ENCODE results near the gene TCTN1. TPM values are rescaled to one million over a fixed set of nuclear protein-coding genes. Genes with fewer than 3 reads are reported as not detected.
"Not testable (repeated sequence)": the region's sequence is repeated elsewhere in the genome, so short reads cannot be mapped to it uniquely, and the experiment has no call there.

The TCTN1 gene
- total RNA-seq, 1 experiment from 2014 or later = 94.0 TPM

- no peak for DNase-seq (ENCODE audit: low spot score)
Observed at GRCh38 chr12:110638796-110639195, 24.9 kb downstream of the TCTN1 start.

DNA sequence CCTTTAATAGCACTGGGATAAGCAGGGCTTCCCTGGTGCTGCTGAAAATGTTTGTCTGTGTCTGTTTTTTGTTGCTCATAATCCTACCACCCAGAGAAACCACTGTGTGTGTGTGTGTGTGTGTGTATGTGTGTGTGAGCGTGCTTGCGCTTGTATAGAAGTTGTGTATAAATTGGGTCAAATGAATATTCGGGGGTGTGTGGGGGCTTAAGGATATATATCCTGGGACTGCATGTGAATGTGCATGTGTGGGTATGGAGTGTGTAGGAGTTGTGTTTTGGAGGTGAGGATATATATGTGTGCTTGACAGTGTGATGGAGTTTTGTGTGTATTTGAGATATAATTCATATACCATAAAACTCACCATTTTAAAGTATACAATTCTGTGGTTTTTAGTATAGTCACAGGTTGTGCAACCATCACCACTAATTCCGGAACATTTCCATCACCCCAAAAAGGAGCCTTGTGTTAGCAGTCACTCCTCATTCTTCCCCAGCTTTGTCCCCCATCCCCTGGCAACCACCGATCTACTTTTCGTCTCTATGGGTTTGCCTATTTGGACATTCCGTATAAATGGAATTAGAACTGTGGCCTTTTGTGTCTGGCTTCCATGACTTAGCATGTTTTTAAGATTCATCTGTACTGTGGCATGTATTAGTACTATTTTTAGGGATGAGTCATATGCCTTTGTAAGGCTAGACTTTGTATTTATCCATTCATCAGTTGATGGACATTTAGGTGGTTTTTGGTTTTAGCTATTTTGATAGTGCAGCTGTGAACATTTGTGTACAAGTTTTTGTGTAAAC, 25.6 kb downstream of the TCTN1 start:
- peak; percentile 50 for DNase-seq (ENCODE audit: low spot score)

GRCh38 chr12:110640275-110641025, 26.5 kb downstream of the TCTN1 start:
- no peak for DNase-seq (ENCODE audit: low spot score)

GRCh38 chr12:110641521-110641920, 27.6 kb downstream of the TCTN1 start:
- DNase-seq (ENCODE audit: low spot score) = no peak

GRCh38 chr12:110647631-110648040, 33.7 kb downstream of the TCTN1 start:
- DNase-seq (ENCODE audit: low spot score) = no peak

DNA sequence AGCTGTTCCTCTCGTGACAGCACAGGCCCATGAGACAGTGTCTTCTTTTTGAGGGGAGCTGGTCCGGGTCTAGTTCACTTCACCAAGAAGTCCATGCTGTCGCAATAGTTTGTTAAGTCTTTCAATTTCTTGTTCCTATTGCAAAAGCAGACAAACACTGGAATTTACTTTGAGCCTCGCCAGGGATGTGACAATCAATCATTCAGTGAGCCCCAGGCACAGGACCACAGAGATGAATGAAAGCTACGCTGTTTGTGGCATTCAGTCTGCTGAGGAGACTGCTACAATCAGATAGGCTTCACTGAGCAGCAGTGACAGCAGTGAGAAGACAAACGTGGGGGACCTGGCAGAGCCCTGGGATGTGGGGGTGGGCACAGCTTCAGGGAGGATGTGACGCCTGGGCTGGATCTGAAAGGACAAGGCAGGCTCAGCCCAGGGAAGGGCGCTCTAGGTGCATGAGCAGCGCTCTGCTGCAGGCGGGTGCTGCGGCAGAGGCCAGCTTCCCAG, 35.5 kb downstream of the TCTN1 start:
- DNase-seq (ENCODE audit: low spot score) = no peak

DNA sequence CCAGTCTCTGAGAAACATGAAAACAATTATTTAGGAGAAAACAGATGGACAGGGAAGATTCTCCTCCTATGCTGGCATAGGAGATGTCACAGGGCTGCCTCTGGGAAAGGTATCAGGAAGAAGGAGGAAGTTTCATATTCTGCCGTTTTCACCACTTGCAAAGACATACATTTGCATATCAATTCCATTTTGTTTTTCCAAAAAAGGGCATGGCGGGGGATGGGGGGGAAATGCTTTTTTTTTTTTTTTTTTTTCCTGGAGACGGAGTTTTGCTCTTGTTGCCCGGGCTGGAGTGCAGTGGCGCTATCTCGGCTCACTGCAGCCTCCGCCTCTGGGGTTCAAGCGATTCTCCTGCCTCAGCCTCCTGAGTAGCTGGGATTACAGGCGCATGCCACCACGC, 40.3 kb downstream of the TCTN1 start:
- not testable (repeated sequence) for DNase-seq (ENCODE audit: low spot score)

DNA sequence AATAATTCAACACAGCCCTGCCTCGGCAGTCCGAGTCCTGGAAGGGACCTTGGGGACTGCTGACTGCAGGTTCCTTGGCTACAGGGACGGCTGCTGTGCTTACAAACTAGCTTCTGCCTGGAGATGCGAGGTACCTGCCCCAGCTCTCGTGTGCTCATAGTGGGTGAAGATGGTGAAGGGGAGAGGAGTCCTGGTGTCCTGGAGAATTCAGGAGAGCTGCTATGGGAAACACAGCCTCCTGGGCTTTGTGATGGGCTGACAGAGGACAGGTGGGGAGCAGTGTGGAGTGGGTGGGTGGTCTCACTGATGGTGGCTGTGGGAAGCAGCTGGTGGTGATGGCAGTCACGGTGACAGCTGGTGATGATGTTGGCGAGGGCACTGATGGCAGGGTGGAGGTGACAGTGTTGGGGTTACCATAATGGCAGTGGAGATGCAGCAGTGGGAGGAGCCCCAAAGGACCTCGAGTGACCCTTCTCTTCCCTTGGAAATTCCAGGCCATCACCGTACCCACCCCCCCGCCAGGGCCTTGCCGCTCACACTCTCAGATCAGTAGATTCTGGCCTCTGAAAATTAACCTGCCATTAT, 42.2 kb downstream of the TCTN1 start:
- DNase-seq (ENCODE audit: low spot score) = no peak

GRCh38 chr12:110657747-110658146, 43.8 kb downstream of the TCTN1 start:
- no peak for DNase-seq (ENCODE audit: low spot score)

DNA sequence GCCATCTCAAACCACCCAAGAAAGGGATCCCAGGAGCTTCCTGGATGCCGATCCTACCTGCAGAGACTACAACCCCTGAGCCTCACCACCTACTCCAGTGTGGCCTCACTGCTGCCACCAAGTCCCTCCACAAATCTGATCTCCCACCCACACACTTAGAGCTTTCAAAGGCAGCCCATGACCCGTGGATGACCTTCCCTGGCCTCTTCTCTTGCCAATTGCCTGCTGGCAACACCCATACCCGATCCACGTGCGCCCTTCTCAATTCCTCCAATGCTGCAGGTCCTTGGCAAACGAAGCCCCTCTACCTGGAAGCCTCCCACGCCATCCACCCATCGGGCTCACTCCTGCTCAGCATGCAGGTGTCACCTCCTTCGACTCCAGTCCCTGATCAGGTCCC, 44.3 kb downstream of the TCTN1 start:
- no peak for DNase-seq (ENCODE audit: low spot score)

DNA sequence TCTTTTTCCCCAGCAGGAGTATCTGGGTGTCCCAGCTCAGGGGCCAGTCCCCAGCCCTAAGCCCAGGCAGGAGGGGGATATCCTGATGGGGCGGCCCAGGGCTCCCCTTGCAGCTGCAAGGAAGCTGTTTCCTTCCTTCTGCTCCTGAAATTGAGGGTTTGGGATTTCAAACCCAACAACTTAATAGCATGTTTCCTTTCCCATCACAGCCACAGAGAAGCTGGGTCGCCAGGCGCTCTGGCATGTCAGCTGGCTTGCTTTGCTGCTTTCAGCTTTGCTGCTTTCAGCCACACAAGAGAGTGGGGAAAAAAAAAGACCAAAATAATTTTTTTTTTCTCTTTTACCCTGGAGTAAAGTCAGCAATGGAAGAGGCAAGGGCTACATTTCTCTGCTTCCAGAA, 44.9 kb downstream of the TCTN1 start:
- DNase-seq (ENCODE audit: low spot score) = no peak

DNA sequence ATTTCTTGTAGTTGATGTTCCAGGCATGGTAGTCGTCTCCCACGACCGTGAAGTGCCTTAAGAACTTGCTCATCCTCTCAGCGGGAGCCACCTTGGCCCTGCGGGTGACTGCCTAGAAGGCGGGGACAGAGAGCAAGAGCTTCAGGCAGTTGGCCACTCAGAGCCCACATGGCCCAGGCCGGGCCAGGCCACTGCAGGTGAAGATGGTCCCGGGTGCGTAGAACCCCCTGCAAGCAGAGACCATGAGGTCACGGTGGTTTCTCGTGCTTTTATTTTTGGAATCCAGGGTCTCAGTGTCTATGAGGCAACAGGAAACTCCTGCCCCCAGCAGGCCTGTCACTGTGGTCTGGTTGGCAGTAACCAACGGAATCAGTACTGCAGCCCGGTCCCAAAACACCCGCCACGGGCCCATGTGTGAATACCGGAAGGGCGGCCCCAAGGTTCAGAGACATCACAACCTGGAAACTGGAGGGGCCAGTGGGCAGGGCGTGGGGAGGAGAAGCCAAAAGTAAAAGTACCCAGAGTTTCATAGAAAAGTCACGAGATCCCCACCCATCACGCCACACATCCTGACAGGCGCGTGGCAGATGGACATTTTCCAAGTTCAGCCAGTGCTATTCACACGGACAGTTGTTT, 47.5 kb downstream of the TCTN1 start:
- no peak for DNase-seq (ENCODE audit: low spot score)

DNA sequence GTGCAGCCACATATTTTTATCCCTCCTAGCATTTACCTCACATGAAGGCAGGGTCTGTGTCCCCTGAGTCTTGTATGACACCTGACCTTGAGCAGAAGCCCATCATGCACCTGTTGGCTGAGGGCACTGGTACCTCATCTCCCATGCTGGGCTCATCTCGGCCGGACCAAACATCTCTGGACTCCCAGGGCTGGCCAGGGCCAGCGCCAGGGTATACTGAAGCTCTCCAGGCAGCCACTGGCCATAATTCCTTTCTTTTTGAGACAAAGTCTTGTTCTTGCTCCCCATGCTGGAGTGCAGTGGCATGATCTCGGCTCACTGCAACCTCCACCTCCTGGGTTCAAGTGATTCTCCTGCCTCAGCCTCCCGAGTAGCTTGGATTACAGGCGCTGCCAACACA, 53.0 kb downstream of the TCTN1 start:
- no peak for DNase-seq (ENCODE audit: low spot score)

GRCh38 chr12:110667671-110668070, 53.7 kb downstream of the TCTN1 start:
- DNase-seq (ENCODE audit: low spot score) = no peak

GRCh38 chr12:110668480-110669192, 54.7 kb downstream of the TCTN1 start:
- DNase-seq (ENCODE audit: low spot score) = no peak

DNA sequence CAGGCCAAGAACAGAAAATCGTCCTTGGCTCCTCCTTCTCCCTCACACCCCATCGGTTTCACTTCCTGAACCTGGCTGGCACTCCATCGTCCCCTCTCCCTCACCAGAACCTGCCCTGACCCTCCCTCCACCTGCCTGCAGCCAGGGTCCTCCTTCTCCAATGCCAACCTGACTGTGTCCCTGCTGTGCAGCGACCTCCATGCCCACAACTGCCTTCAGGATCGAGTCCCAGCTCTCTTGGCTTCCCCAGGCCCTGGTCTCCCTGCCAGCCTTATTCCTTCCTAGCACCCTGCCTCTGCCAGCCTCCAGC, 55.2 kb downstream of the TCTN1 start:
- DNase-seq (ENCODE audit: low spot score) = no peak

DNA sequence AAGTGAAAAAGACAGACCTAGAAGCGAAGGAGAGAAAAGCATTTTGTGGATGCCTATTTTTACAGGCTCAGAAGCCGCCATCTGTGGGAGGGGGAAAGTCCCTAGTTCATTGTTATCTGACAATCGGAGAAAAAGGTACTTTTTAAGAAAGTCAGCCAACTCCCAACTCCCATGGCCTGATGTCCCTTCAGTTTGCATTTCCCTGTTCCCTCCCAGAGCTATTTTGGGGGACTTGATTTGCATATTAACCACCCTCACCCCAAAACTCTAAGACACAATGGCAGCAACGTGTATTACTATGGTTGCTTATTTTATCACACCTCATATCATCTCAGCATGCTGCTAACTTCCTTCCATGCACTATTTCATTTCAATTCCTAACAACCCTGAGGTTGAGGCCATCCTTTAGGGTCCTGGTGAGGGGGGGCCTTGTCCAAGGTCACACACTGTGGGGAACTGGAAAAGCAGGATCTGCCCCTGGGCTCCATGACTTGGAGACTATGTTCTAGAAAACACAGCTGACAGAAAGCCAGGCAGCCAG, 56.3 kb downstream of the TCTN1 start:
- DNase-seq (ENCODE audit: low spot score) = no peak

GRCh38 chr12:110676171-110676570, 62.2 kb downstream of the TCTN1 start:
- DNase-seq (ENCODE audit: low spot score) = no peak

DNA sequence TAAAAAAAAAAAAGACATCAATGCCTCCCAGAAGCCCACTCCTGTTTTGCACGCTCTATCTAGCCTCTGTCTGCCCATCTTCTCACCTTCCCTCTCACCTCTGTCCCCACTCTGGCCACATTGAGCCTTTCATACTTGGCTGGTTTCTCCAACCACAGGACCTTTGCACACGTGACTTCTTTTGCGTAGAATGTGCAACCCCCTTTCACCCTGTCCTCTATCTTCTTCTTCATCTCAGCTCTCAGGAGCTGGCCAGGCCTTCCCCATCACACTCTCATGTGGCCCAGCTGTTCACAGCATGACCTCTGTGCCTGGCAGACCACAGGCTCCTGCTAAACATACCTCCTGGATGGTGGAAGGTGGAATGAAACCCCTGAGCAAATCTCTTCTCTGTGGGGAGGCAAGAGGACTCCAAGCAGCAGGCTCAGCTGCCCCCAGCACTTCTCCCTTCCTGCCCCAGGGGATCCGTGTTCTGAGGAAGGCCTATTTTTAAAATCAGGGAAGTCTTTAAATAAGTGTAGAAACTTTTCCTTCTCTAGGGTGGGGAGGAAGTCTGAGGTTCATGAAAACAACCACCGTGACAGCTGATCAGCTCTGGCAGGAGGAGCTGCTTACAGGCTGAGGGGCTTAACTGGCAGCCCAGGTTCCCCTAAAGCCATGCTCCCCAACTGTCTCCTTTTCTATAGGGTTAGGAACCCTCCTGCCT, 63.4 kb downstream of the TCTN1 start:
- peak; percentile 10 for DNase-seq (ENCODE audit: low spot score)

DNA sequence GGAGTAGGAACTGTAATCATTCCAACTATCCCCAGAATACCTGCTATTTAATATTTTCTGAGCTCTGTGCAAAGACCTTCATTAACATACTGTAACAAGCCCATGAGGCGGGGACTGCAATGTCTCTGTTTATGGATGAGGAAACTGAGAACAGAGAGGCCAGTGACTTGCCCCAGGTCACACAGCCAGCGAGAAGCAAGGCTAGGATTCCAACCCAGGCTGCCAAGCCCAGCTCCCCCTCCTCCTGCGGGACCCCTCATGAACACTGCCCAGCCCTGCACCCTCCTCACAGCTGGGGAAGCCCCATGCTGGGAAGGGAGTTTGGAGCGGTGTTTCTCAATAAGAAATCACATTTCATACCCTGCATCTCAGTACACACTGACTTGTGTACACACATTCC, 64.1 kb downstream of the TCTN1 start:
- no peak for DNase-seq (ENCODE audit: low spot score)

DNA sequence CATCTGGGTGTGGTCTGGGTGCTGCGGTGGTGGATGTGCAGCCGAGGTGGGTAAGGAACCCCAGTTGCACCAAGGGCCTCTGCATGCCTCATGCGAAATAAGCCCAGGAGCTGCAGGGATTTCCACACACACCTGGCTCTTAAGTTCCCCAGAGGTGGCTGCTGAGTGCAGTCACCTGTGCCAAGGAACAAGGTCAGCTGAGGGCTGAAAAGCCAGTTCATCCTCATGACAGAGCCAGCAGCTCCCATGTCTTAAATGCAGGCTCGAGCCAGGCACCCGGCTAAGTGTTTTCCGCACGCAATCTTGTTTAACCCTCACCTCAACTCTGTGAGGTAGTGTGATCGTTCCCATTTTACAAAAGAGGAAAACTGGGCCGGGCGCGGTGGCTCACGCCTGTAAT, 65.3 kb downstream of the TCTN1 start:
- no peak for DNase-seq (ENCODE audit: low spot score)
